ENCODE results near the gene ARMCX6. TPM values are rescaled to one million over a fixed set of nuclear protein-coding genes. Genes with fewer than 3 reads are reported as not detected.
"Not testable (repeated sequence)": the region's sequence is repeated elsewhere in the genome, so short reads cannot be mapped to it uniquely, and the experiment has no call there.

ARMCX6 gene
- total and polyA plus RNA-seq, 8 donors = 15.7 to 34.5 (median 26.0) TPM

GRCh38 chrX:101656817-101657216, 39.0 kb upstream of the ARMCX6 start:
- intact Hi-C loops (cut with DNase I) = no loop called here
- no peaks in the 10 kb centered on the region for H3K27me3 ChIP-seq
- WGBS, 2 donors = 79 to 90% methylated on average over 13 of the region's 13 CpGs
- H3K4me1 ChIP-seq = no peaks in the 10 kb centered on the region
- FAIRE-seq (no peak), DNase-seq (peak in 1 of 6 donors; percentile 45), ATAC-seq (no peak)
- no peak for TF ChIP-seq CTCF (IDR thresholded peaks at IDR 0.05)
- no peaks in the 10 kb centered on the region for H3K36me3 ChIP-seq
- H3K9me3 ChIP-seq = no peaks in the 10 kb centered on the region
- H3K27ac ChIP-seq = no peak overlapping the region
- H3K4me3 ChIP-seq = no peak overlapping the region

GRCh38 chrX:101655534-101655933, 37.7 kb upstream of the ARMCX6 start:
- H3K4me1 ChIP-seq = no peaks in the 10 kb centered on the region
- H3K36me3 ChIP-seq = no peaks in the 10 kb centered on the region
- no peak for ATAC-seq
- no peak for TF ChIP-seq CTCF (IDR thresholded peaks at IDR 0.05)
- no peak for DNase-seq
- WGBS, 2 donors = 78 to 86% methylated on average over 3 of the region's 3 CpGs
- peak; percentile 76 for FAIRE-seq
- no peak overlapping the region for H3K4me3 ChIP-seq
- intact Hi-C loops (cut with DNase I) = no loop called here
- H3K27ac ChIP-seq = no peak overlapping the region
- H3K27me3 ChIP-seq = no peaks in the 10 kb centered on the region
- H3K9me3 ChIP-seq = no peaks in the 10 kb centered on the region

DNA sequence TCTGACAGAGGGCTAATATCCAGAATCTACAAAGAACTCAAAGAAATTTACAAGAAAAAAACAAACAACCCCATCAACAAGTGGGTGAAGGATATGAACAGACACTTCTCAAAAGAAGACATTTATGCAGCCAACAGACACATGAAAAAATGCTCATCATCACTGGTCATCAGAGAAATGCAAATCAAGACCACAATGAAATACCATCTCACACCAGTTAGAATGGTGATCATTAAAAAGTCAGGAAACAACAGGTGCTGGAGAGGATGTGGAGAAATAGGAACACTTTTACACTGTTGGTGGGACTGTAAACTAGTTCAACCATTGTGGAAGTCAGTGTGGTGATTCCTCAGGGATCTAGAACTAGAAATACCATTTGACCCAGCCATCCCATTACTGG, 29.9 kb upstream of the ARMCX6 start:
- H3K4me3 ChIP-seq; H3K27ac ChIP-seq; ATAC-seq; FAIRE-seq; DNase-seq; H3K27me3 ChIP-seq; H3K36me3 ChIP-seq; intact Hi-C loops (cut with DNase I); H3K4me1 ChIP-seq; H3K9me3 ChIP-seq: not testable (repeated sequence)

GRCh38 chrX:101642093-101642492, 24.3 kb upstream of the ARMCX6 start:
- intact Hi-C loops (cut with DNase I) = no loop called here
- 40 to 48% methylated on average over 1 of the region's 1 CpG for WGBS, 2 donors
- FAIRE-seq = peak; percentile 57
- H3K4me1 ChIP-seq = no peaks in the 10 kb centered on the region
- H3K9me3 ChIP-seq = no peaks in the 10 kb centered on the region
- no peak overlapping the region for H3K4me3 ChIP-seq
- ATAC-seq = no peak
- H3K36me3 ChIP-seq = no peaks in the 10 kb centered on the region
- TF ChIP-seq CTCF (IDR thresholded peaks at IDR 0.05) = no peak
- no peaks in the 10 kb centered on the region for H3K27me3 ChIP-seq
- no peak for DNase-seq
- H3K27ac ChIP-seq = no peak overlapping the region

DNA sequence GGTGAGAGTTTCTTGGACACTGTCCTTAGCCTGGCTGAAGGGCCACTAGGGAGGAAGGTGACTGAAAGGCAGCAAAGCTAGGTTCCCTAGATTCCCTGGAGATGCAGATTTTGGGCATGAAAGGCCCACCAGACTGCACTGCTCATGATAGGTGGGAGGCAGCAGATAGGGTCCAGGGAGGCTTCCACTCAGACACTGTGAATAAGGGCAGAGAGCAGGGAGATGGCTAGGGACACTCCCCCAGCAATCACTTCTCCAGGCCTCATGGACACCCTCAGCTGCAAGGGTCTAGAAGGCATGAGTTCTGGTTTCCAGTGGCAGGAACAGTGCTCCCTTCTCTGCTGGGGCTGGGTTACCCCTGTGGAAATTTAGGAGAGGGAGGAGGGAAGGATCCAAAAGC, 21.8 kb upstream of the ARMCX6 start:
- intact Hi-C loops (cut with DNase I) = no loop called here
- H3K27ac ChIP-seq = no peak overlapping the region
- no peaks in the 10 kb centered on the region for H3K9me3 ChIP-seq
- H3K4me1 ChIP-seq = no peaks in the 10 kb centered on the region
- no peaks in the 10 kb centered on the region for H3K36me3 ChIP-seq
- H3K27me3 ChIP-seq = no peaks in the 10 kb centered on the region
- no peak for TF ChIP-seq CTCF (IDR thresholded peaks at IDR 0.05)
- no peak for FAIRE-seq
- DNase-seq = no peak
- no peak for ATAC-seq
- no peak overlapping the region for H3K4me3 ChIP-seq

GRCh38 chrX:101619364-101619763, 1.6 kb upstream of the ARMCX6 start:
- intact Hi-C loops (cut with DNase I) = no loop called here
- DNase-seq (no peak), FAIRE-seq (no peak), ATAC-seq (no peak)
- no peaks in the 10 kb centered on the region for H3K9me3 ChIP-seq
- no peaks in the 10 kb centered on the region for H3K4me1 ChIP-seq
- H3K27ac ChIP-seq = no peak overlapping the region
- H3K36me3 ChIP-seq = no peaks in the 10 kb centered on the region
- no peaks in the 10 kb centered on the region for H3K27me3 ChIP-seq
- H3K4me3 ChIP-seq = no peak overlapping the region
- no peak for TF ChIP-seq CTCF (IDR thresholded peaks at IDR 0.05)
